Bronchial epithelial cell (primary cell): ENCODE measurements around the gene EVA1A. TPM values are rescaled to one million over a fixed set of nuclear protein-coding genes. Genes with fewer than 3 reads are reported as not detected.
A peak's percentile ranks its signal among the peaks of the same experiment; 100 is the strongest.

Source experiments
- DNase-seq: peaks from one replicate; pipeline ENCODE4 v3.0.0-alpha.2; 2010; ENCODE audit warnings: low read depth
- FAIRE-seq: peaks from 2 replicates; lab custom pipeline; 2011; peaks lifted over from hg19 to GRCh38; lab: Jason Lieb, UNC
- H3K27me3 ChIP-seq: 2 replicates; pipeline ENCODE4 v1.5.1; 2011; ENCODE audit warnings: low read length; ENCODE audit not compliant: control insufficient read depth, insufficient read depth
- H3K36me3 ChIP-seq: 2 replicates; pipeline ENCODE4 v1.5.1; 2011; ENCODE audit warnings: low read length; ENCODE audit not compliant: control insufficient read depth, insufficient read depth
- H3K4me3 ChIP-seq: 2 replicates; pipeline ENCODE4 v1.5.1; 2011; ENCODE audit warnings: mild to moderate bottlenecking, low read depth, low read length, control low read depth
- total RNA-seq: library from RNA; depleted of rRNA; stranded (reverse); fragments of >200 nt; gene quantifications from 2 replicates; pipeline ENCODE4 v1.2.1, GENCODE V29; 2014
- TF ChIP-seq, protein P1 (sequence below): IDR thresholded peaks from 2 replicates; pipeline ENCODE4 v1.5.1; 2011; ENCODE audit warnings: mild to moderate bottlenecking, moderate library complexity, low read length, control low read depth, inconsistent platforms; ENCODE audit not compliant: insufficient read depth, severe bottlenecking

EVA1A gene
- total RNA-seq, 1 donor from 2014 or later = 5.8 TPM

DNA sequence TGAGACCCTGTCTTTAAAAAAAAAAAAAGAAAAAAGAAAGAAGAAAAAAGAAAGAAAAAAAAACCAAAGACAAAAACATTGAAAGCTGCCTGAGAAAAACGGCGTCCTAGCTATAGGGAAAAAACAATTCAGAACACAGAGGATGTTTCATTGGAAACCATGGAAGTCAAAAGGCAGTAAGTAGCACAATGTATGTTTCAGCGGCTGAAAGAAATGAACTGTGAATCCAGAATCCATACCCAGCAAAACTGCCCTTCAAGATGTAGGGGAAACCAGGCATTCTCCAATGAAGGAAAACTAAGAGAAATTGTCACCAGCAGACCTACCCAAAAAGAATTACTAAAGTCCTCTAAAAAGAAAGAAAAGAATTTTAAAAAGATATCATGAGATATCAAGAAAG is 27.6 kb downstream of the EVA1A start:
- no peak for FAIRE-seq
- no peak overlapping the region for H3K4me3 ChIP-seq

DNA sequence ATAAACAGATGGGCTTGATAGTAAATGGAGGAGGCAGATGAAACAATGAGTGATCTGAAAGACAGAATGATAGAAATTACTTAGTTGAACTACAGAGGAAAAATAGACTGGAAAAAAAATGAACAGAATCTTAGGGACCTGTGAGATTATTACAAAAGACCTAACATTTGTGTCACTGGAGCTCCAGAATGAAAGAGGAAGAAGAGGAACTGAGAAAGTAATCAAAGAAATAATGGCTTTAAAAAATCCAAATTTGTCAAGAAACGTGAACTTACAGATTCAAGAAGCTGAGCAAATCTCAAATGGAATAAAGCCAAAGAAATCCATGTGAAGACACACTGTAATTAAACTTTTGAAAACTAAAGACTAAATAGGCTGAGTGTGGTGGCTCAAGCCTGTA is 28.3 kb downstream of the EVA1A start:
- FAIRE-seq (no peak), DNase-seq (no peak)
- Histone ChIP-seq H3K4me3 (no peak overlapping the region), H3K36me3 (no peaks in the 10 kb centered on the region), H3K27me3 (no peaks in the 10 kb centered on the region)
- TF ChIP-seq, protein P1, sequence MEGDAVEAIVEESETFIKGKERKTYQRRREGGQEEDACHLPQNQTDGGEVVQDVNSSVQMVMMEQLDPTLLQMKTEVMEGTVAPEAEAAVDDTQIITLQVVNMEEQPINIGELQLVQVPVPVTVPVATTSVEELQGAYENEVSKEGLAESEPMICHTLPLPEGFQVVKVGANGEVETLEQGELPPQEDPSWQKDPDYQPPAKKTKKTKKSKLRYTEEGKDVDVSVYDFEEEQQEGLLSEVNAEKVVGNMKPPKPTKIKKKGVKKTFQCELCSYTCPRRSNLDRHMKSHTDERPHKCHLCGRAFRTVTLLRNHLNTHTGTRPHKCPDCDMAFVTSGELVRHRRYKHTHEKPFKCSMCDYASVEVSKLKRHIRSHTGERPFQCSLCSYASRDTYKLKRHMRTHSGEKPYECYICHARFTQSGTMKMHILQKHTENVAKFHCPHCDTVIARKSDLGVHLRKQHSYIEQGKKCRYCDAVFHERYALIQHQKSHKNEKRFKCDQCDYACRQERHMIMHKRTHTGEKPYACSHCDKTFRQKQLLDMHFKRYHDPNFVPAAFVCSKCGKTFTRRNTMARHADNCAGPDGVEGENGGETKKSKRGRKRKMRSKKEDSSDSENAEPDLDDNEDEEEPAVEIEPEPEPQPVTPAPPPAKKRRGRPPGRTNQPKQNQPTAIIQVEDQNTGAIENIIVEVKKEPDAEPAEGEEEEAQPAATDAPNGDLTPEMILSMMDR = no peak

More for the DNA sequence above, 27.6 kb downstream of the EVA1A start:
- Histone ChIP-seq H3K36me3 (no peaks in the 10 kb centered on the region), H3K27me3 (no peaks in the 10 kb centered on the region)
- no peak for DNase-seq
- TF ChIP-seq, protein P1 = no peak

DNA sequence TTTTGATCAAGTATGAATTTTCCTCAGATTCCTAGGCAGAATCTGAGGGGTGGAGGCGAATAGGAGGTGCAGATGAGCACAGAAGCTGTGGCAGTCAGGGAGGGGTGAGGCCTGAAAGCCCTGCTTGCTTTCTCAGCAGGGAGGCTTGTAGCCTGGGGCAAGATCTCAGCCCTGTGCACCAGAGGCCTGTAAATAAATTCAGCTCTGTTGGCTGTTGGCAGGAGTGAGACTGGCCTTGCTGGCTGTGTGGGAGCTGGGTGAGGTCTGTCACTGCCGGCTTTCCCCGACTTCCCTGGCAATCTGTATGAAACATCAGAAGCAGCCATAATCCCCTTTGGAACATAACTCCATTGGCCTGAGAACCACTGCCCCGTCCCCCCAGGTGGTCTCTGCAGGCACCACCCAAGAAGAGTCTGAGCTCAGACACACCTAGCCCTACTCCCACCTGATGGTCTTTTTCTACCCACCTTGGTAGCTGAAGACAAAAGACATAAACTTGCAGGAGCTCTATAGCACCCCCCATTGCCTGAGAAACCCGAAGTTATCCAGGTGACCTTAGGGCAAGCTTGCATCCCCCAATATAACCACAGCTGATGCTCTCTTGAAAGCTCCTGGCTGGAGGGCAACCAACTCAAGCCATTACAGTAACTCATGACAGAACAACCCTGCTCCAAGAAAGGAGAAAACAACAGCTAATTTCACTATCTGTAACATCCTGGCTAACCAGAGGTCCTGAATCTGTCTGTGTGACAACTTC is 32.3 kb downstream of the EVA1A start:
- FAIRE-seq (no peak), DNase-seq (peak; percentile 8)
- no peaks in the 10 kb centered on the region for H3K36me3 ChIP-seq
- H3K27me3 ChIP-seq = no peaks in the 10 kb centered on the region
- no peak overlapping the region for H3K4me3 ChIP-seq
- TF ChIP-seq, protein P1 = no peak

DNA sequence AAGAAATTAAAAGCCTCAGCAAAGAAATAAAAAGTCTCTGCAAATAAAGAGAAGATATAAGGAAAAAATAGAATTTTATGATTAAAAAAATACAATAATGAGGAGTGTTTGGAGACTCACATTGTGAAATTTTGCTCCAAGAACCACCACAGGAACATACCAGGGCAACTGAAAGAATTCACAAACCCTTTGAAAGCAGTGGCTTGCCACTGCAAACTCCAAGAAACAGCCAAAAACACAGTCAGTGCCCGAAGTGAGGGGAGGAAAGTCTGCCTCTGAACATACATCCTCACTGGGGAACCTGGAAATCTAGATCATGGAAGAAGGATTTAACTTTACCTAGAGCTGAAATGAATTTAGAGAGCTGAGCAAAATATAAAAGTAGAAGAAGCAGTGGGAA is 33.1 kb downstream of the EVA1A start:
- Histone ChIP-seq H3K36me3 (no peaks in the 10 kb centered on the region), H3K27me3 (no peaks in the 10 kb centered on the region), H3K4me3 (no peak overlapping the region)
- TF ChIP-seq, protein P1 = no peak
- DNase-seq (no peak), FAIRE-seq (no peak)

DNA sequence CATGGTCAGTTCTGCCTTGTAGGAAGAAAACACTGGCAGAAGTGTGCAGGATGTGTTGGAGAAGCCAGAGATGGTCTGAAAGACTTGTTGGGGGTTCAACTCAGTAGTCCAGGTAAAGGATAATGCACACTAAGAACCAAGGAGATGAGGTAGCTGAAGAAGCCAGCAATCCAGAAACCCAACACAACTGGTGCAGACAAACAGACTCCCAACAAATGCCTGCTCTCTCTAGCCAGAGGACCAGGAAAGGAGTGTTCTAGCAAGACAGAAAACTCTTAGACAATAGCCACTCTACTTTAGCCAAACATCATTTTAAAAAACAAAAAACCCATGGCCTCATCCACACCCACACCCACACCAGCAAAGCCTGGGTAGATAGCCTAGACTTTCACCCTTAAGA is 33.9 kb downstream of the EVA1A start:
- TF ChIP-seq, protein P1 = no peak
- DNase-seq (no peak), FAIRE-seq (no peak)
- Histone ChIP-seq H3K4me3 (no peak overlapping the region), H3K36me3 (no peaks in the 10 kb centered on the region), H3K27me3 (no peaks in the 10 kb centered on the region)
